OCI-LY7 (cell line): ENCODE results near the gene TMPRSS6.

Source experiments
- EZH2phosphoT487 ChIP-seq: fragments of 200-600 bp; sonication (generic); IDR thresholded peaks from 2 replicates; pipeline ENCODE4 v1.6.1; 2018; ENCODE audit warnings: low read depth, borderline replicate concordance, mild to moderate bottlenecking, mixed run types, antibody characterized with exemption, low read length, moderate library complexity, mixed read lengths
- TF ChIP-seq, protein P1 (sequence below): fragments of 200-600 bp; sonication (generic); conservative IDR thresholded peaks from 2 replicates; pipeline ENCODE4 v1.5.1; 2014; ENCODE audit warnings: mild to moderate bottlenecking, antibody characterized with exemption, low read length, moderate library complexity, mixed read lengths

DNA sequence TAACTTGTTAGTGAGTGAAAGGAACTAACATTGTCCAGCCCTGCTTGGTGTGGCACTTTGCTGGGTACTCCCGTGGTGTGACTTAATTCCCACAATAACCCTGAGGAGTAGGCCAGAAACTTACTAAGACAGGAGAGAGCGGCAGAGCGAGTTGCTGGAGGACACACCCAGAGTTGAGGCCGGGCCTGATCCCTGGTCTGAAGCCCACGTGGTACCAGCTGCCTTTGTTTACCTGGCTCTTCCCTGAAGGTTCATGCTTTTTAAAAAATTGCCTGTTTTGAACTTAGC lies 89.4 kb downstream of the TMPRSS6 start:
- TF ChIP-seq, protein P1, sequence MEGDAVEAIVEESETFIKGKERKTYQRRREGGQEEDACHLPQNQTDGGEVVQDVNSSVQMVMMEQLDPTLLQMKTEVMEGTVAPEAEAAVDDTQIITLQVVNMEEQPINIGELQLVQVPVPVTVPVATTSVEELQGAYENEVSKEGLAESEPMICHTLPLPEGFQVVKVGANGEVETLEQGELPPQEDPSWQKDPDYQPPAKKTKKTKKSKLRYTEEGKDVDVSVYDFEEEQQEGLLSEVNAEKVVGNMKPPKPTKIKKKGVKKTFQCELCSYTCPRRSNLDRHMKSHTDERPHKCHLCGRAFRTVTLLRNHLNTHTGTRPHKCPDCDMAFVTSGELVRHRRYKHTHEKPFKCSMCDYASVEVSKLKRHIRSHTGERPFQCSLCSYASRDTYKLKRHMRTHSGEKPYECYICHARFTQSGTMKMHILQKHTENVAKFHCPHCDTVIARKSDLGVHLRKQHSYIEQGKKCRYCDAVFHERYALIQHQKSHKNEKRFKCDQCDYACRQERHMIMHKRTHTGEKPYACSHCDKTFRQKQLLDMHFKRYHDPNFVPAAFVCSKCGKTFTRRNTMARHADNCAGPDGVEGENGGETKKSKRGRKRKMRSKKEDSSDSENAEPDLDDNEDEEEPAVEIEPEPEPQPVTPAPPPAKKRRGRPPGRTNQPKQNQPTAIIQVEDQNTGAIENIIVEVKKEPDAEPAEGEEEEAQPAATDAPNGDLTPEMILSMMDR, result no peak
- TF ChIP-seq EZH2phosphoT487, result no peak
